ENCODE measurements around the gene SPEG. TPM values are rescaled to one million over a fixed set of nuclear protein-coding genes. Genes with fewer than 3 reads are reported as not detected.

The SPEG gene
- polyA plus RNA-seq, 1 donor (not counting 4 experiments of a cell fraction or from before 2014, with no cell fraction given) = 18.8 TPM

- Histone ChIP-seq H3K79me2 (ENCODE audit: control insufficient read depth, insufficient read depth, low read length) (no peaks in the 10 kb centered on the region), H3K36me3 (ENCODE audit: control insufficient read depth in 2 of 2, extremely low read depth in 1 of 2, insufficient read depth in 2 of 2, low read length in 2 of 2) (peaks cover 0 to 1% of the 10 kb centered on the region in 2 experiments), H3K9me3 (ENCODE audit: control insufficient read depth, low read depth, low read length) (no peaks in the 10 kb centered on the region), H3K27ac (ENCODE audit: control insufficient read depth, insufficient read depth, low read length) (no peak overlapping the region), H3K4me2 (ENCODE audit: control insufficient read depth, extremely low read depth, insufficient read depth, low read depth, low read length) (no peak overlapping the region), H3K9ac (ENCODE audit: control insufficient read depth, extremely low read depth, insufficient read depth, low read length) (no peak overlapping the region), H3K9me1 (ENCODE audit: control insufficient read depth, extremely low read depth, insufficient read depth, low read length) (no peaks in the 10 kb centered on the region), H2AFZ (ENCODE audit: control insufficient read depth, low read length) (no peak overlapping the region), H3K27me3 (ENCODE audit: control insufficient read depth, extremely low read depth, insufficient read depth, low read length) (peaks cover 40% of the 10 kb centered on the region), H3K4me3 (ENCODE audit: control insufficient read depth in 2 of 3, extremely low read depth in 1 of 3, insufficient read depth in 2 of 3, low read depth in 1 of 3, low read length in 3 of 3) (no peak overlapping the region), H3K4me1 (ENCODE audit: control insufficient read depth, extremely low read depth, insufficient read depth, low read length) (no peaks in the 10 kb centered on the region), H4K20me1 (ENCODE audit: control insufficient read depth, extremely low read depth, insufficient read depth, low read length) (peaks cover 3% of the 10 kb centered on the region)
- TF ChIP-seq, protein P1, sequence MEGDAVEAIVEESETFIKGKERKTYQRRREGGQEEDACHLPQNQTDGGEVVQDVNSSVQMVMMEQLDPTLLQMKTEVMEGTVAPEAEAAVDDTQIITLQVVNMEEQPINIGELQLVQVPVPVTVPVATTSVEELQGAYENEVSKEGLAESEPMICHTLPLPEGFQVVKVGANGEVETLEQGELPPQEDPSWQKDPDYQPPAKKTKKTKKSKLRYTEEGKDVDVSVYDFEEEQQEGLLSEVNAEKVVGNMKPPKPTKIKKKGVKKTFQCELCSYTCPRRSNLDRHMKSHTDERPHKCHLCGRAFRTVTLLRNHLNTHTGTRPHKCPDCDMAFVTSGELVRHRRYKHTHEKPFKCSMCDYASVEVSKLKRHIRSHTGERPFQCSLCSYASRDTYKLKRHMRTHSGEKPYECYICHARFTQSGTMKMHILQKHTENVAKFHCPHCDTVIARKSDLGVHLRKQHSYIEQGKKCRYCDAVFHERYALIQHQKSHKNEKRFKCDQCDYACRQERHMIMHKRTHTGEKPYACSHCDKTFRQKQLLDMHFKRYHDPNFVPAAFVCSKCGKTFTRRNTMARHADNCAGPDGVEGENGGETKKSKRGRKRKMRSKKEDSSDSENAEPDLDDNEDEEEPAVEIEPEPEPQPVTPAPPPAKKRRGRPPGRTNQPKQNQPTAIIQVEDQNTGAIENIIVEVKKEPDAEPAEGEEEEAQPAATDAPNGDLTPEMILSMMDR (optimal IDR thresholded peaks at IDR 0.05 in 1 of 3, IDR thresholded peaks at IDR 0.05 in 1 of 3, conservative IDR thresholded peaks at IDR 0.05 in 1 of 3; ENCODE audit: extremely low read depth in 1 of 3, insufficient read depth in 2 of 3, low read length in 3 of 3) = no peak
- no peak for TF ChIP-seq EZH2 (IDR thresholded peaks at IDR 0.05; ENCODE audit: low read length)
- no peak for DNase-seq (ENCODE audit: low read depth, low spot score)
- no peak for FAIRE-seq
- dilution Hi-C loops (cut with MboI; ENCODE audit: extremely low pct_ligation_motif_present, low sequenced_read_pairs) = no loop called here
Measured at GRCh38 chr2:219492575-219492974, 57.9 kb downstream of the SPEG start.

DNA sequence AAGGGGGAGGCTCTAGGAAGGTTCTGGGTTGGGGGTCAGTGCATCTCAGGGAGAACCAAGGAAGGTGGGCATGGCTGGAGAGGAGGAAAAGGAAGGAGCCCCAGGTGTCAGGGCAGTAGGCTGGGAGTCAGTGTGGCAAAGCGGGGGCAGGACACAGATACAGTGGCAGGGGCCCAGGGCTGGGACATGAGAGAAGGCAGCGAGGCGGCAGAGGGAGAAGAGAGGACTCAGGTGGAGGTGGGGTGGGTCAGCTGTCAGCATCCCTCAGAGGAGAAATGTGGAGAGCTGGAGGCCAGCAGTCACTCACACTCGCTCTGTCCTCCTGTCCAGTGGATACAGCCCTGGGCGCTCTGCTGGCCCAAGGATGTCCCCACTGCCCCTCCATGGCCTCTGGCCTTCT is 58.4 kb downstream of the SPEG start:
- FAIRE-seq (no peak), DNase-seq (ENCODE audit: low read depth, low spot score) (no peak)
- Histone ChIP-seq H3K27ac (ENCODE audit: control insufficient read depth, insufficient read depth, low read length) (no peak overlapping the region), H3K4me3 (ENCODE audit: control insufficient read depth in 2 of 3, extremely low read depth in 1 of 3, insufficient read depth in 2 of 3, low read depth in 1 of 3, low read length in 3 of 3) (no peak overlapping the region), H3K9me1 (ENCODE audit: control insufficient read depth, extremely low read depth, insufficient read depth, low read length) (no peaks in the 10 kb centered on the region), H3K4me2 (ENCODE audit: control insufficient read depth, extremely low read depth, insufficient read depth, low read depth, low read length) (no peak overlapping the region), H3K4me1 (ENCODE audit: control insufficient read depth, extremely low read depth, insufficient read depth, low read length) (peaks cover 2% of the 10 kb centered on the region), H3K36me3 (ENCODE audit: control insufficient read depth in 2 of 2, extremely low read depth in 1 of 2, insufficient read depth in 2 of 2, low read length in 2 of 2) (peaks cover 0 to 1% of the 10 kb centered on the region in 2 experiments), H4K20me1 (ENCODE audit: control insufficient read depth, extremely low read depth, insufficient read depth, low read length) (peaks cover 3% of the 10 kb centered on the region), H3K79me2 (ENCODE audit: control insufficient read depth, insufficient read depth, low read length) (no peaks in the 10 kb centered on the region), H3K9me3 (ENCODE audit: control insufficient read depth, low read depth, low read length) (no peaks in the 10 kb centered on the region), H3K27me3 (ENCODE audit: control insufficient read depth, extremely low read depth, insufficient read depth, low read length) (peaks cover 46% of the 10 kb centered on the region), H2AFZ (ENCODE audit: control insufficient read depth, low read length) (no peak overlapping the region), H3K9ac (ENCODE audit: control insufficient read depth, extremely low read depth, insufficient read depth, low read length) (no peak overlapping the region)
- dilution Hi-C loops (cut with MboI; ENCODE audit: extremely low pct_ligation_motif_present, low sequenced_read_pairs) = no loop called here
- TF ChIP-seq, protein P1 (optimal IDR thresholded peaks at IDR 0.05 in 1 of 3, IDR thresholded peaks at IDR 0.05 in 1 of 3, conservative IDR thresholded peaks at IDR 0.05 in 1 of 3; ENCODE audit: extremely low read depth in 1 of 3, insufficient read depth in 2 of 3, low read length in 3 of 3) = no peak
